ENCODE data around the gene LRMDA. TPM values are rescaled to one million over a fixed set of nuclear protein-coding genes. Genes with fewer than 3 reads are reported as not detected.

The LRMDA gene
- total RNA-seq, 3 donors from 2014 or later = 9.4 to 14.9 (median 10.3) TPM

DNA sequence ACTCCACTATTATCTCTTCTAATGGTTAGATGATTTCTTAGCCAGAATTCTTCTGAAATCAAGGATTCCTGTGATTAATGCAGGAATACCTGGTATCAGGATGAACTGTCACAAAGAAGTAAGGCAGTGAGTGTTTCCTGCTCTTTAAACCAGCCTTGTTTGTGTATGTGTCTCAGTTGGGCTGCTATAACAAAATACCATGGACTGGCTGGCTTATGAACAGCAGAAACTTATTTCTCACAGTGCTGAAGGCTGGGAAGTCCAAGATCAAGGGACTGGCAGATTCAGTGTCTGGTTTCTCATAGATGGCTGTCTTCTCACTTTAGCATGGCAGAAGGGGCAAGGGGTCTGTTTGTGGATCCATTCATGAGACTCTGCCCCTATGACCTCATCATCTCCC, 42.7 kb downstream of the LRMDA start:
- DNase-seq (no peak), ATAC-seq (no peak)
- intact Hi-C loops (cut with DNase I, micrococcal nuclease) = no loop called here
- TF ChIP-seq, protein P1, sequence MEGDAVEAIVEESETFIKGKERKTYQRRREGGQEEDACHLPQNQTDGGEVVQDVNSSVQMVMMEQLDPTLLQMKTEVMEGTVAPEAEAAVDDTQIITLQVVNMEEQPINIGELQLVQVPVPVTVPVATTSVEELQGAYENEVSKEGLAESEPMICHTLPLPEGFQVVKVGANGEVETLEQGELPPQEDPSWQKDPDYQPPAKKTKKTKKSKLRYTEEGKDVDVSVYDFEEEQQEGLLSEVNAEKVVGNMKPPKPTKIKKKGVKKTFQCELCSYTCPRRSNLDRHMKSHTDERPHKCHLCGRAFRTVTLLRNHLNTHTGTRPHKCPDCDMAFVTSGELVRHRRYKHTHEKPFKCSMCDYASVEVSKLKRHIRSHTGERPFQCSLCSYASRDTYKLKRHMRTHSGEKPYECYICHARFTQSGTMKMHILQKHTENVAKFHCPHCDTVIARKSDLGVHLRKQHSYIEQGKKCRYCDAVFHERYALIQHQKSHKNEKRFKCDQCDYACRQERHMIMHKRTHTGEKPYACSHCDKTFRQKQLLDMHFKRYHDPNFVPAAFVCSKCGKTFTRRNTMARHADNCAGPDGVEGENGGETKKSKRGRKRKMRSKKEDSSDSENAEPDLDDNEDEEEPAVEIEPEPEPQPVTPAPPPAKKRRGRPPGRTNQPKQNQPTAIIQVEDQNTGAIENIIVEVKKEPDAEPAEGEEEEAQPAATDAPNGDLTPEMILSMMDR (IDR thresholded peaks at IDR 0.05) = no peak
- Histone ChIP-seq H3K36me3 (ENCODE audit: low read depth) (no peaks in the 10 kb centered on the region), H3K4me1 (ENCODE audit: low read depth) (peaks cover 4% of the 10 kb centered on the region), H3K4me3 (no peak overlapping the region), H3K9me3 (no peaks in the 10 kb centered on the region)

DNA sequence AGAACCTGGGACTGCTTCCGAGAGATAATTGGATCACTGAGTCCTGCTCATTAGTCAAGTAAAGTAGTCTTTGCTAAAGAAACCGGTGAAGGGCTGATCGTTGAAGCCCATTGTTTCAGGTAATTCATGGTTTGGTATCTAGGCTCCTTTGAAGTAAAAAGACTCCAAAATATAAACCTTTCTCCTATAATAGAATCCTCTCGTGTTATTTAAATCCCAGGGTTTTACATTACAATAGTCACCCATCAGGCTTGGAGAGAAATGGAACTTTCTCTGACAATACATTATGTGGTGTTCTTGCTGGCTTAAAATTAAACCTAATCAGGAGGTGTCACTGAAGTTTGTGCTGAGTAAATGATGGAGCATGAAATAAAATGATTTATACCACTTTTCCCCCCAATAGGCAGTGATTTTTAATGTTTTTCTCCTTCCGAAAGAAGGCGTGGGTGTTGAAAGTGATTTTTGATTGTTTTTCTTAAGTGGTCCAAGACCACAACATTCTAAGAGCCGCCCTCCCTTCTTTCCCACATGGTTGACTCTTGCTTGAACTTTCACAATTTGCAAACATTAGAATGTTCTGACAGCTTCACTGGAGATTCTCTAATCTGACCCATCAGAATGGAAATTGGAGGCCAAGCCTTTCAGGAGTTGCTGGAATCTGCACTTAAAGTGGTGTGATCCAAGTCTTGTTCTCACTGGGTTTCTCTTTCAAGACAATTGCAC, 44.2 kb downstream of the LRMDA start:
- ATAC-seq (no peak), DNase-seq (no peak)
- peaks cover 4% of the 10 kb centered on the region for H3K4me1 ChIP-seq (ENCODE audit: low read depth)
- TF ChIP-seq, protein P1 (IDR thresholded peaks at IDR 0.05) = no peak
- H3K9me3 ChIP-seq = no peaks in the 10 kb centered on the region
- no peak overlapping the region for H3K4me3 ChIP-seq
- H3K36me3 ChIP-seq (ENCODE audit: low read depth) = no peaks in the 10 kb centered on the region
- intact Hi-C loops (cut with DNase I, micrococcal nuclease) = no loop called here

DNA sequence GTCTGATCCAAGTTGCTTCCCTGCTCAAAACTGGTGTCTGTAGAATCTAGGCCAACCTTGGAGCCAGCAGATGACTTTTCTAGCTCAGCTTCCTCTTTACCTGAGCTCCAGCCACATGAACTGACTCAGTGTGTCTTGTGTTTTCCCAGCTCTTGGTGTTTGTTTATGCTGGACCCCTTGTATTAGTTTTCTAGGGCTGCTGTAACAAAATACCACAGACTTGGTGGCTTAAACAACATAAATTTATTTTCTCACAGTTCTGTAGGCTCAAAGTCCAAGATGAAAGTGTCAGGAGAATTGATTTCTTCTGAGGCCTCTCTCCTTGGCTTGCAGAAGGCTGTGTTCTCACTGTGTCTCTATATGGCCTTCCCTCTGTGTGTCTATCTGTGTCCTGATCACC, 45.1 kb downstream of the LRMDA start:
- intact Hi-C loops (cut with DNase I, micrococcal nuclease) = no loop called here
- Histone ChIP-seq H3K4me1 (ENCODE audit: low read depth) (no peaks in the 10 kb centered on the region), H3K36me3 (ENCODE audit: low read depth) (no peaks in the 10 kb centered on the region), H3K4me3 (no peak overlapping the region), H3K9me3 (no peaks in the 10 kb centered on the region)
- ATAC-seq (no peak), DNase-seq (no peak)
- TF ChIP-seq, protein P1 (IDR thresholded peaks at IDR 0.05) = no peak

DNA sequence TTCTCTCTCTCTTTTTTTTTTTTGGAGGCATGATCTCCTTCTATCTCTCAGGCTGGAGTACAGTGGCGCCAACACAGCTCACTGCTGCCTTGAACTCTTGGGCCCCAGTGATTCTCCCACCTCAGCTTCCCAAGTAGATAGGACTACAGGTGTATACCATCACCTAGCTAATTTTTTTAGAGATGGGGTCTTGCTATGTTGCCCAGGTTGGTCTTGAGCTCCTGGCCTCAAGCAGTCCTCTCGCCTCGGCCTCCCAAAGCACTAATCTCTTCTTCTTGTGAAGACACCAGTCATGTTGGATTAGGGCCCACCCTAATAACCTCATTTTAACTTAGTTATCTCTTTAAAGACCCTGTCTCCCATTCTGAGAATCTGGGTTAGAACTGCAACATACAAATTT, 45.6 kb downstream of the LRMDA start:
- H3K4me1 ChIP-seq (ENCODE audit: low read depth) = no peaks in the 10 kb centered on the region
- DNase-seq (no peak), ATAC-seq (no peak)
- no peak overlapping the region for H3K4me3 ChIP-seq
- intact Hi-C loops (cut with DNase I, micrococcal nuclease) = no loop called here
- H3K9me3 ChIP-seq = no peaks in the 10 kb centered on the region
- TF ChIP-seq, protein P1 (IDR thresholded peaks at IDR 0.05) = no peak
- no peaks in the 10 kb centered on the region for H3K36me3 ChIP-seq (ENCODE audit: low read depth)

DNA sequence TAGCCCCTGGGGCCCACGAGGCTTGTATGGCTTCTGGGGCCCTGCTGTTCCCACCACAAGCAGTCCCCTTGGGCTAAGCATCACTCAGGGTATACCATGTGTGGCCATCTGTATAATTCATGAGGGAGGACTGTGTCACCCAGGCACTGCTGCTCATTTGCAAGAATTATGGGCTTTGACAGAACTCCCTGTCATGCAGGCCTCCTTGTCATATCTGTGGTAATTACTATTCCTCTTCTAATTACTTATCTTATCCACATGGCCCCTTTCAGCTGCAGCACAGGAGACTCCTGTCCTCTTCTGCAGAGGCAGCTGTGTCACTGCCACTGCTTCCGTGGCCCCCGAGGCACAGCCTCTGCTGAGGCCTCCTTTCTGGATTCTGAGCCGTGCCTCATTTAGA, 46.3 kb downstream of the LRMDA start:
- no peaks in the 10 kb centered on the region for H3K36me3 ChIP-seq (ENCODE audit: low read depth)
- intact Hi-C loops (cut with DNase I, micrococcal nuclease) = no loop called here
- H3K9me3 ChIP-seq = no peaks in the 10 kb centered on the region
- DNase-seq (no peak), ATAC-seq (no peak)
- H3K4me3 ChIP-seq = no peak overlapping the region
- H3K4me1 ChIP-seq (ENCODE audit: low read depth) = no peaks in the 10 kb centered on the region
- TF ChIP-seq, protein P1 (IDR thresholded peaks at IDR 0.05) = no peak

DNA sequence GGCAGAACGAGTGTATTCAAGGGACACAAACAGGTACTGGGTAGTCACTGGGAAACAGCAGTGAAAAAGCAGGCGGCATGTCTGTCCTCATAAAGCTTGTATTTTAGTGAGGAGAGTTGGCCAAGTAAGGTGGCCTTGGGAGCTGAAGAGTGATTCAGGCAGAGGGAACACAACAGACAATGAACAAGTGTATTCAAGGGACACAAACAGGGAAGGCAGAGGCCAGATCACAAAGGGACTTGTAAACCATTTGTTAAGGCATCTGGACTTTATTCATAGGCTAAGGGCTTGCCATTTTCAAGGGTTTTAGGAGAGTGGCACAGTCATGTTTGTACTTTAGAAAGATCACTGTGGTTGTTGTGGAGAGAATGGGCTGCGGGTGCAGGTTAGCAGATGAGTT, 49.0 kb downstream of the LRMDA start:
- Histone ChIP-seq H3K4me3 (no peak overlapping the region), H3K4me1 (ENCODE audit: low read depth) (no peaks in the 10 kb centered on the region), H3K36me3 (ENCODE audit: low read depth) (no peaks in the 10 kb centered on the region), H3K9me3 (no peaks in the 10 kb centered on the region)
- TF ChIP-seq, protein P1 (IDR thresholded peaks at IDR 0.05) = no peak
- intact Hi-C loops (cut with DNase I, micrococcal nuclease) = no loop called here
- DNase-seq = no peak
- no peak for ATAC-seq

Measured in mucosa of descending colon (tissue), 3 donors.